Transverse colon (tissue), 4 donors: ENCODE data around the gene RASSF7. TPM values are rescaled to one million over a fixed set of nuclear protein-coding genes. Genes with fewer than 3 reads are reported as not detected.

Source experiments
- DNase-seq: peaks from one replicate; pipeline ENCODE4 v3.0.0-alpha.2; 2019
- H3K27ac ChIP-seq, 4 donors: fragments of 200-600 bp; sonication (generic); 2 replicates each; pipeline ENCODE4 v1.5.1; 2016 to 2018; ENCODE audit warnings: inconsistent platforms in 4 of 4
- H3K27me3 ChIP-seq: fragments of 200-600 bp; sonication (generic); 2 replicates; pipeline ENCODE4 v1.5.1; 2017; ENCODE audit warnings: inconsistent platforms
- H3K36me3 ChIP-seq, 4 donors: fragments of 200-600 bp; sonication (generic); 2 replicates each; pipeline ENCODE4 v1.5.1; 2017 to 2019; ENCODE audit warnings: inconsistent platforms in 4 of 4
- H3K4me1 ChIP-seq, 4 donors: fragments of 200-600 bp; sonication (generic); 2 replicates each; pipeline ENCODE4 v1.5.1; 2017 to 2020; ENCODE audit warnings: inconsistent platforms in 4 of 4
- H3K4me3 ChIP-seq, 4 donors: fragments of 200-600 bp; sonication (generic); 1 replicate in 1 of 4; 2 replicates in 3 of 4; pipeline versions ENCODE4 v1.5.1 to v1.6.1; 2017 to 2019; ENCODE audit warnings: inconsistent platforms in 4 of 4
- H3K9me3 ChIP-seq, 2 donors: fragments of 200-600 bp; sonication (generic); 2 replicates each; pipeline ENCODE4 v1.5.1; 2017 to 2019; ENCODE audit warnings: inconsistent platforms in 2 of 2
- CTCF ChIP-seq, 5 experiments: fragments of 200-600 bp in 3 of 5; fragments of 450-650 bp in 2 of 5; sonication (generic) in 3 of 5; IDR thresholded peaks; 1 replicate in 2 of 5; 2 replicates in 3 of 5; pipeline ENCODE4 v1.5.1; 2016 to 2017; ENCODE audit warnings: antibody characterized with exemption in 5 of 5, inconsistent platforms in 3 of 5, mild to moderate bottlenecking in 2 of 5, moderate library complexity in 1 of 5
- EP300 ChIP-seq: sonication (generic); formaldehyde crosslinking; IDR thresholded peaks from one replicate; pipeline ENCODE4 v1.6.1; 2017; ENCODE audit warnings: antibody characterized with exemption, low read depth
- POLR2A ChIP-seq: fragments of 450-650 bp; IDR thresholded peaks from one replicate; pipeline ENCODE4 v1.6.1; 2016; ENCODE audit warnings: antibody characterized with exemption, mild to moderate bottlenecking, moderate library complexity
- POLR2AphosphoS5 ChIP-seq, 3 donors: sonication (generic); formaldehyde crosslinking; IDR thresholded peaks; one replicate each; pipeline ENCODE4 v1.6.1; 2016; ENCODE audit warnings: antibody characterized with exemption in 3 of 3
- WGBS, 2 donors: methylation state at CpG; one replicate each; pipeline ENCODE4 v1.1.5; 2018; ENCODE audit warnings: low coverage in 1 of 2; 5-methylcytosine and 5-hydroxymethylcytosine counted together
- in situ Hi-C, 4 donors: fragments of 200-750 bp; cut with MboI; loops; one replicate each; pipeline versions ENCODE4 v1.15.0 to v1.15.1; 2017; ENCODE audit warnings: low sequenced_read_pairs in 3 of 4, low pct_ligation_motif_present in 1 of 4, low pct_unique_long_range_greater_than_20kb in 1 of 4
- intact Hi-C: fragments of 100-400 bp; cut with DNase I; formaldehyde crosslinking; loops from one replicate; pipeline ENCODE4 v1.15.1; 2023; ENCODE audit warnings: low total_unique reads
- total RNA-seq, 4 donors: library from RNA; depleted of rRNA; stranded (reverse); fragments of >200 nt; gene quantifications; one replicate each; pipeline ENCODE4 v1.1.0, GENCODE V29; 2016

Gene RASSF7
- total RNA-seq, 4 donors from 2014 or later: 131 to 247 (median 213) TPM

GRCh38 chr11:567011-567628 is 6.3 kb downstream of the RASSF7 start:
- in situ Hi-C loops: no loop called here
- Histone ChIP-seq H3K27ac (peak overlapping the region; percentile 85 to 94 (median 91)), H3K4me1 (peaks cover 9 to 28% (median 23%) of the 10 kb centered on the region in 4 donors), H3K9me3 (no peaks in the 10 kb centered on the region), H3K27me3 (no peaks in the 10 kb centered on the region), H3K4me3 (peak overlapping the region in 2 of 4 donors; percentile 57 to 58), H3K36me3 (no peaks in the 10 kb centered on the region)
- TF ChIP-seq POLR2AphosphoS5 (IDR thresholded peaks at IDR 0.05) (no peak), POLR2A (no peak), CTCF (IDR thresholded peaks at IDR 0.05) (no peak), EP300 (no peak)
- 91% methylated on average over 18 of the region's 18 CpGs; no CpG with 5 or more reads in 1 of the 2 donors for WGBS, 2 donors
- DNase-seq: no peak
- intact Hi-C loops: no loop called here

- H3K27me3 ChIP-seq: no peaks in the 10 kb centered on the region
- WGBS, 2 donors: 30% methylated on average over 31 of the region's 41 CpGs; no CpG with 5 or more reads in 1 of the 2 donors
- TF ChIP-seq POLR2A: no peak
- TF ChIP-seq POLR2AphosphoS5 (IDR thresholded peaks at IDR 0.05): no peak
- TF ChIP-seq CTCF (IDR thresholded peaks at IDR 0.05): no peak
- TF ChIP-seq EP300: no peak
- peak overlapping the region; percentile 85 to 94 (median 91) for H3K27ac ChIP-seq
- intact Hi-C loops (no loop called here), in situ Hi-C loops (no loop called here)
- DNase-seq: no peak
- H3K9me3 ChIP-seq: no peaks in the 10 kb centered on the region
- H3K36me3 ChIP-seq: no peaks in the 10 kb centered on the region
- peaks cover 7 to 22% (median 19%) of the 10 kb centered on the region in 4 donors for H3K4me1 ChIP-seq
- peak overlapping the region; percentile 56 to 78 (median 58) for H3K4me3 ChIP-seq
Observed at GRCh38 chr11:567629-568292, 7.0 kb downstream of the RASSF7 start.

GRCh38 chr11:568306-569157 is 7.8 kb downstream of the RASSF7 start:
- Histone ChIP-seq H3K36me3 (no peaks in the 10 kb centered on the region), H3K27ac (peak overlapping the region; percentile 85 to 94 (median 91)), H3K27me3 (no peaks in the 10 kb centered on the region), H3K4me1 (peaks cover 7 to 22% (median 19%) of the 10 kb centered on the region in 4 donors), H3K4me3 (peak overlapping the region; percentile 56 to 78 (median 58)), H3K9me3 (no peaks in the 10 kb centered on the region)
- in situ Hi-C loops: no loop called here
- intact Hi-C loops: no loop called here
- WGBS, 2 donors: 1% methylated on average over 85 of the region's 123 CpGs; no CpG with 5 or more reads in 1 of the 2 donors
- TF ChIP-seq EP300 (peak; percentile 25), CTCF (IDR thresholded peaks at IDR 0.05) (no peak), POLR2A (peak; percentile 55), POLR2AphosphoS5 (IDR thresholded peaks at IDR 0.05) (peak; percentile 4 to 68 (median 67))
- DNase-seq: peak; percentile 95
